HG03571 (cell line): ENCODE data around the gene GART.
"Not testable (repeated sequence)": the region's sequence is repeated elsewhere in the genome, so short reads cannot be mapped to it uniquely, and the experiment has no call there.

Source experiments
- ATAC-seq: cut with Tn5 transposase; IDR thresholded peaks from one replicate; pipeline ENCODE4 v1.9.1; 2021; ENCODE audit not compliant: unreplicated experiment

Gene GART

DNA sequence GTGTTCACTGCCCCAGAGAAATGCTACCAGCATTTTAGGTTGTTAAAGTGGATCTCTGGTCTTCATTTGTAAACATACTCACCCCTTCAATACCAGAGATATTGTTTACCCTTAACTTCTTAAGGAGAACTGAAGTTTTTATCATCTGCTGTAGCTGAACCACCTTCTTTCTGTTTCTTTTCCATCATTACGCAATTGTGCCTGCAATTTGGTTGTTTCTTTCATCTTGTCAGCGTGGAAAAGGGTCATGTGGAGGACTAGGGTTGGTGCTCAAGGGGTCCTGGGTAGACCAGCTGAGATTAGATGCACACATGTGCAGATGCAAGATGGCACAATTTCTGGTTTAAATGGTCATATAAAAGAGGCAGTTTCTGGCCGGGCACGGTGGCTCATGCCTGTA, 23.0 kb downstream of the GART start:
- no peak for ATAC-seq

DNA sequence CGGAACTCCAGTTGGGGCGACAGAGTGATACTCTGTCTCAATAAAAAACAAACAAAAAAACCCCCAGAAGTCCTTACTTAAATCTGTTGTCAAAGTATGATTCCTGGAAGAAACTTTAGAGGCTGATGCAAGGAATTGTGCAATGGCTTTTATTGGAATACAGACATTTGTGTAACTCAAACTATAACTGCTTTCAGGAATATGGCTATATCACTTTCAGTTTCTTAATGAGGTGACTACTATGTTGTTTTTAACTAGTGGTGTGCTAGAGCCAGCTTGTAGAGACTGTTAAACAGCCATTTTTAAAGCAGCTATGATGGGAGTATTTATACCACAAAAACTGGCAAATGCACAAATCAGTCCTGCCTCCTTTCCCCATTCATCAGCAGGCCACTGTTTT, 27.7 kb downstream of the GART start:
- no peak for ATAC-seq

DNA sequence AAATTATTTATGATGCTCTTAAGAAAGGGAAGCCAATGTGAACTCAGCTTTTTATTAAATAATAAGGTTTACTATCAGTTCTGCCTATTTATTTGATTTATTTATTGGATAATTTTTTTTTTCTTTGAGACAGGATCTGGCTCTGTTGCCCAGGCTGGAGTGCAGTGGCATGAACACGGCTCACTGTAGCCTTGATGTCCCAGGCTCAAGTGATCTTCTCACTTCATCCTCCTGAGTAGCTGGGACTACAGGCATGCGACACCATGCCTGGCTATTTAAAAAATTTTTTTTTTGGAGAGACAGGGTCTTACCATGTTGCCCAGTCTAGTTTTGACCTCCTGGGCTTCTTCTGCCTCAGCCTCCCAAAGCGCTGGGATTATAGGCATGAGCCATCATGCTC, 29.4 kb downstream of the GART start:
- no peak for ATAC-seq

- ATAC-seq: no peak
These were observed 30.3 kb downstream of the GART start for GRCh38 chr21:33511639-33512038.

DNA sequence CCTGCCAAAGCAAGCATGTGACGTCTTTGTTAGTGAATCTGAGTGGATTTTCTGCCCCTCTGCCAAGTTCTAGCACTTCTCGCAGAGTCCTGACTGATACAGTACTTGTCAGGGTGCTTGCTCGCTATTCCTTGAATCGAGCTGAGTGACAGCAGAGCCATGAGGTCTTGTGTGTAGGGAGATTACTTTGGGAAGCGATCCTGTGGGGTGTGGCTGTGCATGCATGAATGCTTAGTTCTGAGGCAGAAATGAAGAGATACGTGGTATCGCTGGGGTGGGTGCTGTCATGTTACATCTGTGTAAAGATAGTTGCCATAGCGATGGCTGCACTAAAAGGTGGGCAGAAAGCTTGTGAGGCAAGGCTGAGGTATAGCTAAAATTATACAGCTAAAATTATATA, 31.1 kb downstream of the GART start:
- no peak for ATAC-seq

DNA sequence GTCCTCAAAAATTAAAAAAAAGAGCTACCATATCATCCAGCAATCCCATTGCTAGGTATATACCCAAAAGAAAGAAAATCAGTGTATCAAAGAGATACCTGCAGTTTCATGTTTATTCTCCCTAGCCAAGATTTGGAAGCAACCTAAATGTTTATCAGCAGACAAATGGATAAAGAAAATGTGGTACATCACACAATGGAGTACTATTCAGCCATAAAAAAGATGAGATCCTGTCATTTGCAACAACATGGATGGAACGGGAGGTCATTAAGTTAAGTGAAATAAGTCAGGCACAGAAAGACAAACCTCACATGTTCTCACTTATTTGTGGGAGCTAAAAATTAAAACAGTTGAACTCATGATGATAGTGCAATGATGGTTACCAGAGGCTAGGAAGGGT, 34.9 kb downstream of the GART start:
- ATAC-seq: not testable (repeated sequence)

- ATAC-seq: no peak
These were observed 36.1 kb downstream of the GART start for GRCh38 chr21:33505833-33506232.

GRCh38 chr21:33496345-33496744, 45.6 kb downstream of the GART start:
- ATAC-seq: no peak

GRCh38 chr21:33495743-33496142, 46.2 kb downstream of the GART start:
- no peak for ATAC-seq

DNA sequence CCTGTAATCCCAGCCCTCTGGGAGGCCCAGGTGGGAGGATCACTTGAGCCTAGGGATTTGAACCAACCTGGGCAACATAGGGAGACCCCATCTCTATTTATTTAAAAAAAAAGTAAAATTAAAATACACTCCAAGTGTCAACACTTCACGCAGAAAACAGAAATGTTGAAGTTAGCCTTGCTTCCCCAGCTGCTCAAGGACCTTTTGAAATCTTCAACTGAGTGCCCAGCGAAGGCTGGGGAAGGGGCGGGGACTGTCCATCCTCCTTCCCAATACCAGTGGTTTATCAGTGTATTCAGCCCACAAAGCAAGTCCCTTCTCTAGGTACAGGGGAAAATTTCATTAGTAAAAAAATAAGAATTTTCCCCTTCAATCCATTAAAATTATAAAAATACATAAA, 48.2 kb downstream of the GART start:
- ATAC-seq: no peak

DNA sequence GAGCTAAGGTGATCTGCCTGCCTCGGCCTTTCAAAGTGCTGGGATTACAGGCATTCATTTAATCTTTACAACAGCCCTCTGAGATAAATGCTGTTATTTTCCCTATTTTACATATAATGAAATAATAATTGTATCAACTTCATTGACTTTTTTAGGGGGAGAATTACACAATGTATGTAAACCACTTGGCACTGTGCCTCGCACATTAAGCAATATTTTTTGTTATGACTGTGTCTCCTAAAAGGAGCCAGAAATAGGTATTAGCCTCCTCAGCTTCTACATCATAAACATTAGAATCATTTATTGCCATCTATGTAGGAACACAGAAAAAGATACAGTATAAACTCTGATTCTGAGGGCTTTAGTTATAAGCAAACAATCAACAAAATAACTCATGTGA, 49.3 kb downstream of the GART start:
- ATAC-seq: no peak

- ATAC-seq: peak; percentile 84
These were observed 50.4 kb downstream of the GART start, which contains the start of gene DNAJC28 for GRCh38 chr21:33491373-33492102. TSS of gene DNAJC28 (minus strand) at chr21:33491716. CDS start at chr21:33489393, 2,323 bp downstream.

DNA sequence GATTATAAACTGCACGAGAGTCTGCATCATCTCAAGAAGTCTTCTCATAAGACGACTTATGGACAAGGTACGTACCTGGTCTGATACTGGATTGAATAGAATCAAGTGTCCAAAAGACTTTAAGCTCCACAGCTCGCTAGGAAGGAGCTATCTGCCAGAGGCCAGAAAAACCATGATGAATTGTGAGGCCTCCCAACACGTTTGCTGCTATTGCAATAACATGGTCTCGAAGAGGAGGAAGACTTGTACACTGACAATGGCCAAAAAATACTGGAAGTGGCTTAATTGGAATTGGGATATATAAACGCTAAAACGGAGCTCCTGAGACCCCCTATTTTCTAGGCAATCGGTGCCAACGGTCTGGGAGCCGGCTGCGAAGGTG, 50.9 kb downstream of the GART start:
- ATAC-seq: no peak

- no peak for ATAC-seq
These were observed 53.0 kb downstream of the GART start for GRCh38 chr21:33488936-33489335.

DNA sequence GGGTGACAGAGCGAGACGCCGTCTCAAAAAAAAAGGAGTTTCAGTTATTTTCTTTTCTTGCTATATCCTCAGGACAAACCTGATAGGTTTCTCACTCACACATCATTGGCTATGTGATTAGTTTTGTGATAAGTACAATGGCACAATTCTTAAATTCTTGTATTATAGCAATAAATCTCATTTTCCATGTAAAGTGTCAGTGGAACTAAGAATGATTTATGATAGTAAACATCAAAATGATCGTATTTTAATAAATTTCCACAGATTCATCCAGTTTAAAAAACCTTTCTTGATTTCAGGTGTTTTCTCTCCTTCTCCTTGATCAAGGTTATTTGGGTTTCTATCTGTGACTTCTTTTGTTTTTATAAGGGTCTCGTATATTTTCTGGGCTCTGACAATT, 53.9 kb downstream of the GART start:
- no peak for ATAC-seq

GRCh38 chr21:33481314-33481943, 60.5 kb downstream of the GART start:
- ATAC-seq: no peak

GRCh38 chr21:33480481-33481103, 61.3 kb downstream of the GART start:
- no peak for ATAC-seq

- ATAC-seq: peak; percentile 86
These were observed 62.0 kb downstream of the GART start, which contains the start of gene TMEM50B for GRCh38 chr21:33479679-33480480. TSS of gene TMEM50B (minus strand) at chr21:33479974. CDS start at chr21:33468885, 11,089 bp downstream.

DNA sequence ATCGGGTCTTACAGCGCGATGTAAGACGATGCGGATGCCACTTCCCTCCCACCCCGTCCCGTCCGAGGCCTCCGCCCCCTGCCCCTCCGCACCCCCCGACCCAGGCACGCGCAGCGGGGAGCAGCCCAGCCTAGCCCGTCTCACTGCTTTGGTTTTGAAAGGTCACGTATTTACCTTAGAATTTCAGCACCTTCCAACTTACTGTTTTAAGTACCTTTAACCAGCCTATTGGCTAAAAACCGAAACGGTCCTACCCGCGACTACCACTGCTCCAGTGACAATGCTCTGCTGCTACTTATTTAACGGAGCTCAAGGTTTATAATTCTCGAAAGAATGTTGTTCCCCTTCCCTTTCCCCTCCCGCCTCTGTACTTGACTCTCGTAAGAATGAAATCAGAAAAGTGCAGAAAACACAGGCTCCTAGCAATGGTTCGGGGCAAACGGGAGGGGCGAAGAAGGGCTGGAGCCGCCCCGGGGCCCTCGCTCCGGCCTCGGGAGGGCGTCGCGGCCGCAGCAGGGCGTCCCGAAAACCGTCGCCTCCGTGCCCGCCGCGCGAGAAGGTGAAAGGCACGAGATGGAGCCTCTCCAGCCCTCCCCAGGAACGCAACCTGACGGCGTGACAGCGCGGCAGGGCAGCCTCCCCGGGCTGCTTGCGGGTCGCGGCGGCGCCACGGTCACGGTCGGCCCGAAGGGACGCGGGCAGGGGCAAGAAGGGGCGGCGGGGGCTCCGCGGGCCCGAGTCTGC, 62.8 kb downstream of the GART start:
- ATAC-seq: peak; percentile 4

- no peak for ATAC-seq
These were observed 63.7 kb downstream of the GART start for GRCh38 chr21:33478182-33478581.

- ATAC-seq: no peak
These were observed 64.9 kb downstream of the GART start for GRCh38 chr21:33477066-33477465.
